HG02970 (cell line): ENCODE measurements around the gene PFKL.
"Not testable (repeated sequence)": the region's sequence is repeated elsewhere in the genome, so short reads cannot be mapped to it uniquely, and the experiment has no call there.

Source experiments
- ATAC-seq: cut with Tn5 transposase; IDR thresholded peaks from one replicate; pipeline ENCODE4 v1.9.1; 2021; ENCODE audit warnings: mild to moderate bottlenecking, moderate library complexity, moderate number of reproducible peaks; ENCODE audit not compliant: unreplicated experiment, low FRiP score

Gene PFKL

GRCh38 chr21:44354775-44355771 is 55.2 kb downstream of the PFKL start:
- ATAC-seq = no peak

- no peak for ATAC-seq
Measured at GRCh38 chr21:44356160-44356559, 56.3 kb downstream of the PFKL start.

DNA sequence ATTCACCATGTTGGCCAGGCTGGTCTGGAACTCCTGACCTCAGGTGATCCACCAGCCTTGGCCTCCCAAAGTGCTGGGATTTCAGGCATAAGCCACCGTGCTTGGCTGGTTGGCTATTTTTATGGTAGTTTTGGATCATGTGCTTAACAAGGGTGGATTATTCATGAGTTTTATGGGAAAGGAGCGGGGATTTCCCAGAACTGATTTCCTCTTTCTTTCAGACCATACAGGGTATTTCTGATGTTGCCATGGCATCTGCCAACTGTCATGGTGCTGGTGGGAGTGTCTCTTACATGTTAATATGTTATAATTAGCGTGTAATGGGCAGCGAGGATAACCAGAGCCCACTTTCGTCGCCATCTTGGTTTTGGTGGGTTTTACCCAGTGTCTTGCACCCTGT is 56.8 kb downstream of the PFKL start:
- ATAC-seq = no peak

GRCh38 chr21:44357064-44357837 is 57.4 kb downstream of the PFKL start:
- ATAC-seq = no peak

GRCh38 chr21:44359396-44359795 is 59.5 kb downstream of the PFKL start:
- no peak for ATAC-seq

GRCh38 chr21:44360159-44360558 is 60.3 kb downstream of the PFKL start:
- ATAC-seq = no peak

- ATAC-seq = not testable (repeated sequence)
Measured at GRCh38 chr21:44361903-44362302, 62.0 kb downstream of the PFKL start.

DNA sequence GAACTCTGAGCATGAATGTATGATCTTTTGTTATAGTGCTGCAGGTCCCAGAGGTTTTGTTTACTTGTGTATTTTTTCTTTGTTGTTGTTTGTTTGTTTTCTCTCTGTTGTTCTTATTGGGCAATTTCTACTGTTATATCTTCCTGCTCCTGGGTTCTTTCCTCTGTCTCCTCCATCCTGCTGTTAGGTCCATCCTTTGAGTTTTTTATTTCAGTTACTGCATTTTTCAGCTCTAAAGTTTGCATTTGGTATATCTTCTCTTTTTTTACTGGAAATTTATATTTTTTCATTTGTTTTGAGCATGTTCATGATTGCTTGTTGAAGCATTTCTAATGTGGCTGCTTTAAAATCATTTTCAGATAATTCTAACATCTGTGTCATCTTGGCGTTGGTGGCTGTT is 63.4 kb downstream of the PFKL start:
- no peak for ATAC-seq

GRCh38 chr21:44364151-44365053 is 64.5 kb downstream of the PFKL start:
- ATAC-seq = no peak

- ATAC-seq = no peak
Measured at GRCh38 chr21:44365251-44365966, 65.6 kb downstream of the PFKL start.

- no peak for ATAC-seq
Measured at GRCh38 chr21:44365967-44366585, 66.2 kb downstream of the PFKL start.

DNA sequence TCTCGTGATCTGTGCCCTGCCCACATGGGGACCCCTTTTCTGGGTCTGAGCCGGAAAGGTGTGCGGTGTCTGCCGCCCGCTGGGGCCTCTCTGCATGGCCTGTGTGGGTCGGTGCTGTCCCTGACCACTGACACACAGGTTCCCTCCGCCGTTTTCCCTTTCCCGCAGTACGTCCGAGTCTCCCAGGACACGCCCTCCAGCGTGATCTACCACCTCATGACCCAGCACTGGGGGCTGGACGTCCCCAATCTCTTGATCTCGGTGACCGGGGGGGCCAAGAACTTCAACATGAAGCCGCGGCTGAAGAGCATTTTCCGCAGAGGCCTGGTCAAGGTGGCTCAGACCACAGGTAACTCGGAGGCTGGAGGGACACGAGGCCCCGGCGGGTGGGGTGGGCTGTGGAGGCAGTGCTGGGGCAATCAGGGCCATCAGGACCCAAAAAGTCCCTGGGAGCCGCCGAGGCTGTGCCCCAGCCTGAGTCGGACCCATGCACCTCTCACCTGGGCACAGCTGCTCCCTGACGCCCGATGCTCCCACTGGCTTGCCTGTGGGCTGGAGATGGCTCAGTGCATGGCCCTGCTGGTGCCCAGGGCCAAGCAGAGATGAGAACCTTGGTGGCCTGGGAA is 66.8 kb downstream of the PFKL start:
- no peak for ATAC-seq

- no peak for ATAC-seq
Measured at GRCh38 chr21:44368711-44369446, 69.0 kb downstream of the PFKL start.

- no peak for ATAC-seq
Measured at GRCh38 chr21:44370027-44370735, 70.3 kb downstream of the PFKL start.

DNA sequence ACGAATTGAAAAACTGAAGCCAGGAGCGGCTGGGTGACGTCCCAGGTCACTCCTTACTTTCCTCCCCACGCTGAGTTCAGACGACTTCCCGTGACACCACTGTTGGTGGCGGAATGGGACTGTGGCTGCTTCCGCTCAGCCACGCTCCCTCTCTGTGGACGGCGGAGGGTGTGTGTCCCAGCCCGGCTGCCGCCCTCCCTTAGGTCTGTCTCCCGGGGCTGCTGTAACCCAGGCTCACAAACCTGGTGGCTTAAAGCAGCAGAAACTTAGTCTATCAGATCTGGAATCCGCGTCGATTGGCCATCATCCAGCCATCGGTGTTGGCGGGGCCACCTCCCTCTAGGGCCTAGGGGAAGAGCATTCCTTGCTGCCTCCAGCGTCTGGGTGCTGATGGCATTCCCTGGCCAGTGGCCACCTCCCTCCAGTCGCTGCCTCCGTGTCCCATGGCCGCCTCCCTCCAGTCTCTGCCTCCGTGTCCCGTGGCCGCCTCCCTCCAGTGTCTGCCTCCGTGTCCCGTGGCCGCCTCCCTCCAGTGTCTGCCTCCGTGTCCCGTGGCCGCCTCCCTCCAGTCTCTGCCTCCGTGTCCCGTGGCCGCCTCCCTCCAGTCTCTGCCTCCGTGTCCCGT is 71.0 kb downstream of the PFKL start:
- ATAC-seq = no peak

- ATAC-seq = no peak
Measured at GRCh38 chr21:44371596-44371995, 71.7 kb downstream of the PFKL start.

DNA sequence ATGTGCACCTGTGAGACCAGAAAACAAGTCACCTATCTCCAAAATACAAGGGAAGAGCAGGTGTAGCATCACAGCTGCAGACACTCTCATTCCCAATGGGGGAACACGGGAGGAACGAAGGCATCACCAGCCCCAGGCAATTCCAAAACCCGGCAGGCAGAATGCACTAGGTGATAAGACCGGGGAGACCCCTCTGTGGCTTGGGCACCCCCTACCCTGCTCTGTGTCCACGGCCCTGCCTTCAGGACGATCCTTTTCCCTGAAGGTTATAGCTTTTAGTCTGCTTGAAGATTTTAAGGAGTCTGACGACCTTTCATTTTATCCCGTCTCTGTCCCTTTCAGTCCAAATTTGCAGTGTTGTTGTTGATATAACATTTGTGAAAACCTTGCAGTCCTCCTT is 72.8 kb downstream of the PFKL start:
- no peak for ATAC-seq
